Fibroblast of skin of left quadriceps (primary cell): ENCODE data around the gene JAZF1.
"Not testable (repeated sequence)": the region's sequence is repeated elsewhere in the genome, so short reads cannot be mapped to it uniquely, and the experiment has no call there.

Experiments
- DNase-seq, 2 experiments: peaks; one replicate each; pipeline ENCODE4 v3.0.0-alpha.2; 2013; ENCODE audit warnings: low read depth in 2 of 2

Gene JAZF1

GRCh38 chr7:27914409-27914808, 266.2 kb downstream of the JAZF1 start:
- no peak for DNase-seq

- DNase-seq: no peak
Measured at GRCh38 chr7:27912751-27913150, 267.8 kb downstream of the JAZF1 start.

- DNase-seq: no peak
Measured at GRCh38 chr7:27911920-27912319, 268.7 kb downstream of the JAZF1 start.

GRCh38 chr7:27910326-27910725, 270.3 kb downstream of the JAZF1 start:
- DNase-seq: peak; percentile 28 to 42

GRCh38 chr7:27908534-27909165, 271.9 kb downstream of the JAZF1 start:
- DNase-seq: no peak

GRCh38 chr7:27906385-27907091, 274.1 kb downstream of the JAZF1 start:
- DNase-seq: no peak

GRCh38 chr7:27905951-27906350, 274.6 kb downstream of the JAZF1 start:
- DNase-seq: no peak

GRCh38 chr7:27901028-27901760, 279.4 kb downstream of the JAZF1 start:
- DNase-seq: peak; percentile 41 to 42

GRCh38 chr7:27900006-27900405, 280.6 kb downstream of the JAZF1 start:
- DNase-seq: no peak

- DNase-seq: no peak
Measured at GRCh38 chr7:27899601-27900000, 281.0 kb downstream of the JAZF1 start.

GRCh38 chr7:27897441-27897847, 283.2 kb downstream of the JAZF1 start:
- no peak for DNase-seq

GRCh38 chr7:27897001-27897400, 283.6 kb downstream of the JAZF1 start:
- DNase-seq: no peak

GRCh38 chr7:27895551-27895950, 285.0 kb downstream of the JAZF1 start:
- no peak for DNase-seq

- no peak for DNase-seq
Measured at GRCh38 chr7:27890205-27890849, 290.3 kb downstream of the JAZF1 start.

- no peak for DNase-seq
Measured at GRCh38 chr7:27889800-27890199, 290.8 kb downstream of the JAZF1 start.

- DNase-seq: no peak
Measured at GRCh38 chr7:27888736-27889135, 291.9 kb downstream of the JAZF1 start.

GRCh38 chr7:27886710-27887109, 293.9 kb downstream of the JAZF1 start:
- DNase-seq: not testable (repeated sequence)

GRCh38 chr7:27885652-27886051, 294.9 kb downstream of the JAZF1 start:
- no peak for DNase-seq

- no peak for DNase-seq
Measured at GRCh38 chr7:27883696-27884095, 296.9 kb downstream of the JAZF1 start.

- DNase-seq: no peak
Measured at GRCh38 chr7:27876756-27877155, 303.8 kb downstream of the JAZF1 start.

- no peak for DNase-seq
Measured at GRCh38 chr7:27875832-27876231, 304.8 kb downstream of the JAZF1 start.

- no peak for DNase-seq
Measured at GRCh38 chr7:27875061-27875460, 305.5 kb downstream of the JAZF1 start.
